ENCODE measurements around the gene CEP290. TPM values are rescaled to one million over a fixed set of nuclear protein-coding genes. Genes with fewer than 3 reads are reported as not detected.

Gene CEP290
- total RNA-seq, 1 experiment from 2014 or later: 12.8 TPM

- no peak overlapping the region for H3K4me2 ChIP-seq (ENCODE audit: insufficient read depth, insufficient read length, low read length)
- no peaks in the 10 kb centered on the region for H4K20me1 ChIP-seq (ENCODE audit: control insufficient read depth, insufficient read depth, insufficient read length)
- WGBS (ENCODE audit: extremely low coverage, insufficient read length, low lambda C conversion rate): no CpG with 5 or more reads among the region's 3 CpGs
- no peaks in the 10 kb centered on the region for H3K79me2 ChIP-seq (ENCODE audit: insufficient read depth, low read length)
- H4K8ac ChIP-seq (replicated peaks; ENCODE audit: insufficient read length, low read depth, low read length): no peak overlapping the region
- H3K27ac Mint-ChIP-seq: no peak overlapping the region
- H3K23ac ChIP-seq (ENCODE audit: insufficient read length, low read depth, low read length): no peak overlapping the region
- no peak for DNase-seq
- H3K23me2 ChIP-seq (ENCODE audit: insufficient read length, low read depth, low read length, poor library complexity, severe bottlenecking): no peaks in the 10 kb centered on the region
- no peak overlapping the region for H2BK20ac ChIP-seq (ENCODE audit: low read depth, low read length, poor library complexity, severe bottlenecking)
- no peak overlapping the region for H3K4ac ChIP-seq (ENCODE audit: low read depth, low read length)
- H3K27me3 ChIP-seq (ENCODE audit: insufficient read depth, low read length): no peaks in the 10 kb centered on the region
- no peak overlapping the region for H3T11ph ChIP-seq (ENCODE audit: low read length)
- no peak overlapping the region for H3K27ac ChIP-seq (ENCODE audit: insufficient read length, low read depth, low read length)
- H3K9ac ChIP-seq (ENCODE audit: extremely low read depth, insufficient read length, low read length): no peak overlapping the region
- no peak overlapping the region for H3K4me3 Mint-ChIP-seq
- no peak overlapping the region for H2BK15ac ChIP-seq (ENCODE audit: low read depth, low read length)
- peaks cover 0 to 12% (median 5%) of the 10 kb centered on the region in 3 experiments; a peak in 4 of 7 replicates for H3K36me3 Mint-ChIP-seq (ENCODE audit: insufficient read depth in 1 of 3, low read depth in 3 of 3)
- no peak overlapping the region for H2BK120ac ChIP-seq (ENCODE audit: low read depth, low read length, poor library complexity, severe bottlenecking)
- H3K27me3 Mint-ChIP-seq (ENCODE audit: low read depth): no peaks in the 10 kb centered on the region
- no peak overlapping the region for H2BK12ac ChIP-seq (ENCODE audit: insufficient read length, low read depth, low read length)
- H2AFZ ChIP-seq (ENCODE audit: low read length): no peak overlapping the region
- TF ChIP-seq CTCF (conservative IDR thresholded peaks at IDR 0.05): no peak
- H3K4me1 Mint-ChIP-seq: no peaks in the 10 kb centered on the region
- H3K14ac ChIP-seq (ENCODE audit: insufficient read depth, low read length): no peak overlapping the region
- no peak overlapping the region for H2AK5ac ChIP-seq (ENCODE audit: insufficient read length, low read length)
- H3K9me3 Mint-ChIP-seq: no peaks in the 10 kb centered on the region
- no peak overlapping the region for H2BK5ac ChIP-seq (ENCODE audit: insufficient read length, low read length)
- no peaks in the 10 kb centered on the region for H3K4me1 ChIP-seq (ENCODE audit: insufficient read depth, low read length)
- H4K91ac ChIP-seq (ENCODE audit: insufficient read length, low read depth, low read length): no peak overlapping the region
- no peak overlapping the region for H4K5ac ChIP-seq (ENCODE audit: insufficient read length, low read depth, low read length)
- H3K18ac ChIP-seq (ENCODE audit: insufficient read length, low read depth, low read length): no peak overlapping the region
- no peaks in the 10 kb centered on the region for H3K9me3 ChIP-seq (ENCODE audit: control insufficient read depth, low read depth, low read length)
- H3K56ac ChIP-seq (ENCODE audit: insufficient read length, low read depth, low read length): no peak overlapping the region
- H3K79me1 ChIP-seq (ENCODE audit: insufficient read depth, low read depth, low read length, poor library complexity, severe bottlenecking): no peaks in the 10 kb centered on the region
Observed at GRCh38 chr12:88127855-88128254, 14.0 kb downstream of the CEP290 start.

Measured in H9 (cell line).